ENCODE results near the gene ESYT3. TPM values are rescaled to one million over a fixed set of nuclear protein-coding genes. Genes with fewer than 3 reads are reported as not detected.

ESYT3 gene
- total RNA-seq = under 1 TPM; 0.05 to 0.19 (median 0.13) TPM

GRCh38 chr3:138434276-138434874, at the start of gene ESYT3:
ESYT3 (plus strand) TSS chr3:138434616; CDS start chr3:138434799, 183 bp downstream.
- Mint-ChIP-seq H3K9me3 (no peaks in the 10 kb centered on the region), H3K4me3 (peak within 1 kb of the TSS; percentile 62), H3K4me1 (ENCODE audit: low read depth) (peaks cover 11% of the 10 kb centered on the region), H3K36me3 (ENCODE audit: insufficient read depth) (no peaks in the 10 kb centered on the region), H3K27me3 (ENCODE audit: low read depth) (peaks cover 55% of the 10 kb centered on the region)
- ATAC-seq (peak; percentile 93 to 94), DNase-seq (no peak)

- ATAC-seq (no peak), DNase-seq (no peak)
- Mint-ChIP-seq H3K9me3 (no peaks in the 10 kb centered on the region), H3K27me3 (ENCODE audit: low read depth) (peaks cover 8% of the 10 kb centered on the region), H3K4me1 (ENCODE audit: low read depth) (no peaks in the 10 kb centered on the region), H3K36me3 (ENCODE audit: insufficient read depth) (no peaks in the 10 kb centered on the region), H3K4me3 (no peak overlapping the region)
These were observed 49.4 kb upstream of the ESYT3 start for GRCh38 chr3:138384976-138385375.

- Mint-ChIP-seq H3K36me3 (ENCODE audit: insufficient read depth) (no peaks in the 10 kb centered on the region), H3K9me3 (no peaks in the 10 kb centered on the region), H3K4me1 (ENCODE audit: low read depth) (no peaks in the 10 kb centered on the region), H3K4me3 (no peak overlapping the region), H3K27me3 (ENCODE audit: low read depth) (peaks cover 8% of the 10 kb centered on the region)
- no peak for ATAC-seq
- no peak for DNase-seq
These were observed 45.2 kb upstream of the ESYT3 start for GRCh38 chr3:138389144-138389601.

- no peak for ATAC-seq
- H3K9me3 Mint-ChIP-seq = no peaks in the 10 kb centered on the region
- no peaks in the 10 kb centered on the region for H3K4me1 Mint-ChIP-seq (ENCODE audit: low read depth)
- peaks cover 4% of the 10 kb centered on the region for H3K27me3 Mint-ChIP-seq (ENCODE audit: low read depth)
- H3K36me3 Mint-ChIP-seq (ENCODE audit: insufficient read depth) = no peaks in the 10 kb centered on the region
- no peak overlapping the region for H3K4me3 Mint-ChIP-seq
- no peak for DNase-seq
These were observed 44.4 kb upstream of the ESYT3 start for GRCh38 chr3:138389841-138390581.

- DNase-seq (no peak), ATAC-seq (no peak)
- no peaks in the 10 kb centered on the region for H3K36me3 Mint-ChIP-seq (ENCODE audit: insufficient read depth)
- H3K9me3 Mint-ChIP-seq = no peaks in the 10 kb centered on the region
- H3K27me3 Mint-ChIP-seq (ENCODE audit: low read depth) = peaks cover 4% of the 10 kb centered on the region
- no peak overlapping the region for H3K4me3 Mint-ChIP-seq
- H3K4me1 Mint-ChIP-seq (ENCODE audit: low read depth) = no peaks in the 10 kb centered on the region
These were observed 43.9 kb upstream of the ESYT3 start for GRCh38 chr3:138390582-138390932.

GRCh38 chr3:138394156-138394555, 40.3 kb upstream of the ESYT3 start:
- DNase-seq (no peak), ATAC-seq (no peak)
- H3K27me3 Mint-ChIP-seq (ENCODE audit: low read depth) = no peaks in the 10 kb centered on the region
- H3K36me3 Mint-ChIP-seq (ENCODE audit: insufficient read depth) = no peaks in the 10 kb centered on the region
- H3K9me3 Mint-ChIP-seq = no peaks in the 10 kb centered on the region
- H3K4me1 Mint-ChIP-seq (ENCODE audit: low read depth) = no peaks in the 10 kb centered on the region
- no peak overlapping the region for H3K4me3 Mint-ChIP-seq

- Mint-ChIP-seq H3K9me3 (no peaks in the 10 kb centered on the region), H3K36me3 (ENCODE audit: insufficient read depth) (no peaks in the 10 kb centered on the region), H3K4me1 (ENCODE audit: low read depth) (no peaks in the 10 kb centered on the region), H3K4me3 (no peak overlapping the region), H3K27me3 (ENCODE audit: low read depth) (no peaks in the 10 kb centered on the region)
- DNase-seq (no peak), ATAC-seq (no peak)
These were observed 39.7 kb upstream of the ESYT3 start for GRCh38 chr3:138394686-138395085.

GRCh38 chr3:138395865-138396751, 38.3 kb upstream of the ESYT3 start:
- H3K9me3 Mint-ChIP-seq = no peaks in the 10 kb centered on the region
- H3K27me3 Mint-ChIP-seq (ENCODE audit: low read depth) = peaks cover under 1% of the 10 kb centered on the region
- ATAC-seq (no peak), DNase-seq (no peak)
- no peaks in the 10 kb centered on the region for H3K4me1 Mint-ChIP-seq (ENCODE audit: low read depth)
- H3K36me3 Mint-ChIP-seq (ENCODE audit: insufficient read depth) = no peaks in the 10 kb centered on the region
- no peak overlapping the region for H3K4me3 Mint-ChIP-seq

- ATAC-seq = no peak
- H3K4me3 Mint-ChIP-seq = no peak overlapping the region
- peaks cover 1% of the 10 kb centered on the region for H3K27me3 Mint-ChIP-seq (ENCODE audit: low read depth)
- H3K9me3 Mint-ChIP-seq = no peaks in the 10 kb centered on the region
- DNase-seq = no peak
- H3K36me3 Mint-ChIP-seq (ENCODE audit: insufficient read depth) = no peaks in the 10 kb centered on the region
- no peaks in the 10 kb centered on the region for H3K4me1 Mint-ChIP-seq (ENCODE audit: low read depth)
These were observed 37.5 kb upstream of the ESYT3 start for GRCh38 chr3:138396752-138397410.

- Mint-ChIP-seq H3K9me3 (no peaks in the 10 kb centered on the region), H3K4me1 (ENCODE audit: low read depth) (no peaks in the 10 kb centered on the region), H3K4me3 (no peak overlapping the region), H3K36me3 (ENCODE audit: insufficient read depth) (no peaks in the 10 kb centered on the region), H3K27me3 (ENCODE audit: low read depth) (peaks cover 1% of the 10 kb centered on the region)
- ATAC-seq (no peak), DNase-seq (no peak)
These were observed 36.4 kb upstream of the ESYT3 start for GRCh38 chr3:138397983-138398382.

- H3K4me3 Mint-ChIP-seq = no peak overlapping the region
- no peaks in the 10 kb centered on the region for H3K4me1 Mint-ChIP-seq (ENCODE audit: low read depth)
- H3K36me3 Mint-ChIP-seq (ENCODE audit: insufficient read depth) = no peaks in the 10 kb centered on the region
- DNase-seq (no peak), ATAC-seq (no peak)
- H3K9me3 Mint-ChIP-seq = no peaks in the 10 kb centered on the region
- H3K27me3 Mint-ChIP-seq (ENCODE audit: low read depth) = peaks cover 1% of the 10 kb centered on the region
These were observed 35.4 kb upstream of the ESYT3 start for GRCh38 chr3:138398791-138399575.

- Mint-ChIP-seq H3K27me3 (ENCODE audit: low read depth) (peaks cover 1% of the 10 kb centered on the region), H3K36me3 (ENCODE audit: insufficient read depth) (no peaks in the 10 kb centered on the region), H3K9me3 (no peaks in the 10 kb centered on the region), H3K4me3 (no peak overlapping the region), H3K4me1 (ENCODE audit: low read depth) (no peaks in the 10 kb centered on the region)
- ATAC-seq (no peak), DNase-seq (no peak)
These were observed 34.6 kb upstream of the ESYT3 start for GRCh38 chr3:138399766-138400165.

GRCh38 chr3:138400651-138401070, 33.8 kb upstream of the ESYT3 start:
- Mint-ChIP-seq H3K4me1 (ENCODE audit: low read depth) (no peaks in the 10 kb centered on the region), H3K9me3 (no peaks in the 10 kb centered on the region), H3K36me3 (ENCODE audit: insufficient read depth) (no peaks in the 10 kb centered on the region), H3K27me3 (ENCODE audit: low read depth) (peaks cover 1% of the 10 kb centered on the region), H3K4me3 (no peak overlapping the region)
- no peak for ATAC-seq
- DNase-seq = no peak
